HG02943 (cell line): ENCODE results near the gene UFSP2.
"Not testable (repeated sequence)": the region's sequence is repeated elsewhere in the genome, so short reads cannot be mapped to it uniquely, and the experiment has no call there.

Experiments used
- ATAC-seq: cut with Tn5 transposase; IDR thresholded peaks from one replicate; pipeline ENCODE4 v1.9.1; 2021; ENCODE audit warnings: mild to moderate bottlenecking, low read depth, moderate library complexity; ENCODE audit not compliant: unreplicated experiment

The UFSP2 gene

DNA sequence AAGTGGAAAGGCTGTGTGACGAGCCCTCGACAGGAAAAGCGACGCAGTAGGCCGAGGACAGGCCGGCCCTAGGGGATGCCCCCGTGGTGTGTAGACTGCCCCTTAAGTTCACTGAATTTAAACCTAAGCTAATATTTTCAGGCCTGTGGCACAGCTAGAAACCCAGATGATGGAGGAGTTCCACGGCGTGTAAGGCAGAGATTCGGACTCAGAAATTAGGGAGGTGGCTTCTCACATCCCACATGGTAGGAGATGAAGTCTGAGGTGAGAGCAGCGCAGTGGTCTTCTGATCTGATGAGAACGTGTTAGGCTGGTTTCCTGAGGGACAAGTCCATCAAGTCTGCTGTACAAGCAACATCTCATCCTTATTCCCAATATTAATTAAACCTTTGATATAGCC is 37.8 kb downstream of the UFSP2 start:
- no peak for ATAC-seq

DNA sequence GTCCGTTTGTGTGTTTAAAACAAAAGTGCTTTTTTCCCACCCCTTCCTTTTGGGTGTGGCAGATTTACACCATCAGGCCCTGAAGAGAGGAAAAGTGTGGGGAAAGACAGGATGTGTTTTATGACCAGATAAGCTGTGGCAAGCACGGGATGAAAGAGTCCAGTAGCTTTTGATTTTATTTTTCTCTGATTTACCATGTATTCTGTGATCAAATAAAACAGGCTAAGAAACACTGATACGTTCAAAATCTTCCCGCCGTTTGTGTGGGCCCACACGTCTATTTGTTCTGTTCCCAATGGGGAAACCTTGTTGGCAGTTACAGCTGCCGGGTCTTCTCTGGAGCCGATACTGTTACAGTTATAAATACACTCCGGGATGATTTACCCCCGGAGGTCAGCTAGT is 40.8 kb downstream of the UFSP2 start:
- no peak for ATAC-seq

DNA sequence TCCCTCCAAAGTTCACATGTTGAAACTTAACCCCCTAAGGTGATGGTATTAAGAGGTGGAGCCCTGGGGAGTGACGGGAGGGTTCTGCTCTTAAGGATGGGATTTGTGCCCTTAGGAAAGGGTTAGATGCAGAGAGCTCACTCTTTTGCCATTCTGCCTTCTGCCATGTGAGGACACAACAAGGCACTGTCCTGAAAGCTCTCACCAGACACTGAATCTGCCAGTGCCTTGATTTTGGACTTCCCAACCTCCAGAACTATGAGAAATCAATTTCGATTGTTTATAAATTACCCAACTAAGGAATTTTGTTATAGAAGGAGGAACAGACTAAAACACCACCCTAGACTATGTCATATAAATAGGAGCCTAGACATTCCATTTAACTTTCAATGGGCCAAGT is 41.7 kb downstream of the UFSP2 start:
- no peak for ATAC-seq

DNA sequence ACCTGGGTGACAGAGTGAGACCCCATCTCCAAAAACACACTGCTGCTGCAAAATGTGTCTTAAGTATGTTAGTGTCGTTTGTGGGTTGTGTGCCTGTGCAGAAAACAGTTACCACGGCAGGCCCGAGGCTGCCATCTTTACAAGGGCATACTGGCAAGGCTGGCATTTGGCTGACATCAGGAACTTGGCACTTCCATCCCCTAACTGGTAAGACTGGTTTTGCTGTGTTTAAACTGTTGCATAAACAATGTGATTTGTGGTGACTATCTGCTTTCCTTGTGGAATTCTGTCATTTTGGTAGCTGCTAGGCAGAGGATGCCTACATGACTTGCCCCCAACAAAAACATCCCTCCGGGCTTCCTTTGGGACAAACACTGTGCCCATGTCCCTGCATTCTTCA is 42.3 kb downstream of the UFSP2 start:
- no peak for ATAC-seq

DNA sequence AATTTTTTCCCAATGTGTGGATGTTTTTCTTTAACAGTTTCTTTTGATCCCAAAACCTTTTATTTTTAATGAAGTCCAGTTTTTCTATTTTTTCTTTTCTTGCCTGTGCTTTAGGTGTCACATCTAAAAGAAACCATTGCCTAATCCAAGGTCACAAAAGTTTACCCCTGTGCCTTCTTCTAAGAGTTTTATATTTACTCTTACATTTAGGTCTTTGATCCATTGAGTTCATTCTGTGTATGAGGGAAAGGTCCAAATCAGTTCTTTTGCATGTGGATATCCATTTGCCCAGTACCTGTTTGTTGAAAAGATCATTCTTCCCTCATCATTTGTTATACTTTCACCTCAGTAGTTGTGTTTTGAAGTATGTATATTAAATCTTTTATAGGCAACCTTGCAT is 43.0 kb downstream of the UFSP2 start:
- ATAC-seq: no peak

DNA sequence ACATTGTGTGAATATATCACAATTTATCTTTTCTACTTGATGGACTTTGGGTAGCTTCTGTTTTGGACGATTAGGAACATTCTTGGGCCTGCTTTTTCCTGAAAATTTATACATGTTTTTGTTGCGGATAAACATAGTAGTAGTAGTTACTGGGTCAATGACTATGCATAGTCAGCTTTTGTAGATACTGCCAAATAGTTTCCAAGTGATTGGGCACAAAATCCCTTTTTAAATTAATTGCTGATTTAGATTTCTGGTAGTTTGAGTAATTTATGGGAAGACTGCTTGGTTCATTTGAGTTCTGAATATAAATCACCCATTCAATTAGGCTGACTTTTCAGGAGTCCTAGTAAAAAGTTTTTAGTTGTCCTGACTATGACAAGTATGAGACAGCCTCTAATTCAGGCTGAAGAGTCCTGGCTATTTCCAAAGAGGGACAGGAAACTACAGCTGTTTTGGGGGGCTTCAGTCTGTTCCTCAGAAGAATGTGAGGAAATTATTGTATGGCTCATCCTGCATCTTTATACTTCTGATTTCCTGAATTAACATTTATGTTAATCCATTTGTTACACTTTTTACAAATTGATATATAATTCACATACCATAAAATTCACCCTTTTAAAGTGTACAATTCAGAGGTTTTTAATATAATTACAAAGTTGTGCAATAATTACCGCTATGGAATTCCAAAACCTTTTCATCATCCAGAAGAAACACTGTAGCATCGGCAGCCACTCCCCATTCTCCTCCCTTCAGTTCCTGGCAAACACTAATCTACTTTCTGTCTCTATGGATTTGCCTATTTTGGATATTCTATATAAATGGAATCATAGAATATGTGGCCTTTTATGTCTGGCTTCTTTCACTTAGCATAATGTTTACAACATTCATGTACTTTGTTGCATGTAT is 44.2 kb downstream of the UFSP2 start:
- no peak for ATAC-seq

DNA sequence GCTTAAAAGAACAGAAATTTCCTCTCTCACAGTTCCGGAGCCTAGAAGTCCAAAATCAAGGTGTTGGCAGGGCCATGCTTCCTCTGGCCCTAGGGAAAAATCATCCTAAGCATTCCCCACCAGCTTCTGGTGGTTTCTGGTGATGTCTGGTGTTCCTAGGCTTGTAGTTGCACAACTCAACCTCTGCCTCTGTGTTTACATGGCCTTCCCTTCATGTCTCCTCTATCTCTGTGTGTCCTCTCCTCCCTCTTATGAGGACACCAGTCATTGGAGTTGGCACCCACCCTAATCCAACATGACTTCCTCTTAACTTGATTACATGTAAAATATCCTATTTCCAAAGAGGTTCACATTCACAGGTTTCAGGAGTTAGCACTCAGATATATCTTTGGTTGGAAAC is 45.4 kb downstream of the UFSP2 start:
- no peak for ATAC-seq

DNA sequence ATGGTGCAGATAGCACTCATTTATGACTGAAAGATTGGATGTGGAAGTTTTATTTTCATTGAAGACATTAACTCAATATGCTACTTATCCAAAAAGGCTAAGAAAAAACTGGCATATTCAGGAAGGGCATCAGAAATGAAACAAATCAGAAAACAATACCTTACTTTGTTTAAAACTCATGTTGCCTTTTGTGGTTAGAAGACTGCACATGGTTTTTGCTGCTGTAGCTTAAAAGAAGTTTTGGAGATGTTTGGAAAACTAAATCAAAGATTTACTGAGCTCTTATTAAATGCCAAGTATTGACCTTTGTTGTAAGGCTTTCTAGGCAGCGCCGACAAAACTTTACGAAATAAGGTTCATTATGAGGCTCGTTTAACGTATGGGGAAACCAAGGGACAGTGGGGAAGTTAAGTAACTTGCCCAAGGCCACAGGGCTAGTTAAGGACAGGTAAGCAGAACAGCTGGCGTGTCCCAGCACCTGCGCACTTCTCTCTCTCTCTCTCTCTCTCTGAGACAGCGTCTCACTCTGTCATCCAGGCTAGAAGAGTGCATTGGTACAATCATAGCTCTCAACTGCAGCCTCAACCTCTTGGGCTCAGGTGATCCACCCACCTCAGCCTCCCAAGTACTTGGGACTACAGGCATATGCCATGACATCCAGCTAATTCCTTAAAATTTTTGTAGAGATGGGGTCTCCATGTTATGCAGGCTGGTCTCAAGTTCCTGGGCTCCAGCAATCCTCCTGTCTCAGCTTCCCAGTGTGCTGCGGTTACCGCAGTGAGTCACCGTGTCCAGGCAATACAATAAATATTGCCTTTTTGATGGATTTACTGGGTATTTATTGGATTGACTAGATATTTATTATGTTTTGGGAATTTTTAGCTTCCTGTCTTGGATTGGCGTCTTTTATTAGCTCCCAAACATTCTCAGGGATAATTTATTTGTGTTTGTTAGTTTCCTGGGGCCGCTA is 46.2 kb downstream of the UFSP2 start:
- ATAC-seq: no peak

DNA sequence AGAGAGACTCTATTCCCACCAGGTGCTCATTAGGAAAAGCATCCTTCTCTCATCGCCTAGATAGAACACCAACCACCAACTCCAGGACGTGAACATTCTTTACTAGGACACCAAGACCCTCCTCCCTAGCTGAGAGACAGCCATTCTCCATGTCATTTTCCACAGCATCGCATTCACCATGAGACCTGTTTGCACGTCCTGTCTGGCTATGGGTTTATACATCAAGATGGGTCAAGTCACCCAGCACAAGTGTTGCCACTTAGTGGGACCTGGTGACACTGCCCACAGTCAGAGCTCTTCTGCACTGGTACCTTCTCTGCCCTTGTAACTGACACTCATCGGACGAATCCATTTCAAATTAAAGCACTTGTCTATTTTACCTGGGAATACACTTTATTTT is 47.5 kb downstream of the UFSP2 start:
- ATAC-seq: no peak

DNA sequence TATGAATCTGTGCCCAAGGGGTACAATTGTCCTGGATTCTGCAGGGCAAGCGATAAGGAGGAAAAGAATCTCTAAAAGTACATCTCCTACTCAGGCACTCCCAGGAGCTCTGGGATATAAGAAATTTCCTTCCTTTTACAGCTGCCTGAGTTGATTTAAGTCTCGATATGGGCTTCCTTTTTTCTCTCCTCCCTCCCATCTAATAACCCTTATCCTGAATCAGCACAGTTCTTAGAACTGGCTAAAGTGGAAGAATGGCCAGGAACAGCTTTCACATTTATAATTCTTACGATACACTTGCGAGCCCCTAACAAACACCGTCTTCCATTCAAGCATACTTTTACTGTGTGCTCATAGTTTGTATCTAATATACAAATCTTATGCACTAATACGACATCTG is 51.2 kb downstream of the UFSP2 start:
- no peak for ATAC-seq

DNA sequence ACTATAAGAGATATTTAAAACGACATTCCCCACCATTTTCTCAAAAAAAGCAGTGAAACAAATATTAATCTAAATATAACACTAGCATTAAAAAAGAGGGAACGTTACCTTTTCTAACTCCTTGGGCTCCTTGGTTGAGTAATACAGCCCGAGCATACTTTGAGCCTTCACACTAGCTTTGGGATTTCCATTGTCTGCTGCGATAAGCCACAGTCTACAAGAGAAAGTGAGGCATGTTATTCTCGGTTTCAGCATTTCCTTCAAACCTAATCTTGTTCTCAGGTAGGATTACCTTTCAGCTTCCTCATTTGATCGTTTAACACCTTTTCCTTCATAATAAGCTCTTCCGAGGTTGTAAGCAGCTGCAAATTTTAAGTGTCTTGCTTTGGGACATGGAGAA is 51.7 kb downstream of the UFSP2 start:
- no peak for ATAC-seq

DNA sequence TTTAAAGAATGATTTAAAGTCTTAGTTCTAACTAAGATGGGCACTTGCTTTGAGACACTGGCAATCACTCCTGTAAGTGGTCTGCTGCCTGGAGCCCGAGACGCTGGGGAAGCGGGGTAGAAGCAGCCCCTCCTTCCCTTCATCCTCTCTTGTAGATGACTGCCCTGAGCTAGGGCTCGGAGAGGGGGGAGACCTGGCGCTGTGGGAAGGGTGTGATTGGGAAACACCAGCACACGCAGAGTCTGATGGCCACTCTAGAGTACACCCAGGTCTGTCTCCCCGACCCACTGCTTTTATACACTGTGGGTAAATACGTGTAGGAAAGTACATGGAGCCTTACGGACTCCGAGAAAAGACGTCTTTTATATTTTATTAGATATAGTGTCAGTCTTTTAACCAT is 54.1 kb downstream of the UFSP2 start:
- ATAC-seq: no peak

DNA sequence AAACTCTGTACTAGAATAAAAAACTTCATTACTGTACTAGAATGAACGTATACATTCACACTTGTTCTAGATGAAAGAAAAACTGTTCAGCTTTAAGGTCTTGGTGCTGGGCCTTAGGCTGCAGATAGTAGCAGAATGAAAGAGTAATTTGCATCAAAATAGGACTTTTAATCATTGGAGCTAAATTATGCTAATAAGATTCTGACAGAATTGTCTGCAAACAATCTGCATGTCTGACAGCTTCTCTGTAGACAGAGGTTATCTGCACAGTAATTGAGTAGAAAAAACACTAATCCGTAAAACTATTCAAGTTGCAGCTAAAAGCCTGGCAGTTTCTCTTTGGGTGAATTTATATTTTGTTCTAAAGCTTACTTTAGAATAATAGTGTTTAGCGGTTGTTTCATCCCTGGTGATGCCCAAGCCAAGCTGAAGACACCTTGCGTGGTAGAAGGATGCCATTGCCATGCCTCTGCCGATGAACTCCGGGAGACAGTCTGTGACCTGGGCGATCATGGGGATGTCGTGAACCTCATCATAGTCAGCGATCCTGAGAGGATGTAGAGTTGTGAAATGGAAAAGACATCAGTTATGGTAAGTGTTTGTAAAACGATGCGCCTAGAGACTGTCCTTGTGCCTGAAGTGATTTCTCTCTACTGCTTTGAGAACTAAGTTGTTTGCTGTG is 55.4 kb downstream of the UFSP2 start:
- no peak for ATAC-seq

DNA sequence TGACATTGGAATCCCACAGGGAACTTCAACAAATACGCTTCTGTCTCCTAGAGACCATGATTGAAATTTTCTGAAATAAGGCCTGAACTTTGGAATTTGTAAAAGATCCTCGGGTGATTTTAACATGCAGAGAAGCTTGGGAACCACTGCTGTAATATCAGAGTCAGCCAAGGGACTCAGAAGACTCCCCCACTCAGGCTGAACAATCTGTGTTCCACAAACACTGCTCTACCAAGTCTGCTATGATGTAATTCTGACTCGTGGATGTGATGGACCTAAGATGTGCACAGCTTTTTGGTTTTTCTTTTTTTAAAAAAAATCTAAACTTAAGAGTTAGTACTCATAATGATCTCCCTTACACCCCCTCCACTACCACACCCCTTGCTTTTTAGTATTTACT is 56.0 kb downstream of the UFSP2 start:
- no peak for ATAC-seq

DNA sequence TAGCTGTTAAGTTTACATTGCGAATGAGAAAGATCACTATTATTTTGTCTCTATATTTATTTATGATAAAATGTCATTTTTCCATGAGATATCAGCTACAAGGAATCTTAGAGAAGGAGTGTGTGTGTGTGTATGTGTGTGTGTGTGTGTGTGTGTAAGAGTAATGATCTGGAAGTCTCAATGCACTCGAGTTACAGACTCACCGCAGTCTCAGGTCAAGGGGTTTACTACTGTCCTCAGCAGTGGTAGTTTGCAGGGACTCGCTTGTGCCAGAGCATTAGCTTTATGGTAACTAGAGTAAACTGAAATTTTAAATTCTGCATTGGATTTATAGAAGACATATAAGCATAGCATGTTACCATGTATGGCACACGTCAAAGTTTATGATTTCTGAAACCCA is 60.9 kb downstream of the UFSP2 start:
- ATAC-seq: no peak

DNA sequence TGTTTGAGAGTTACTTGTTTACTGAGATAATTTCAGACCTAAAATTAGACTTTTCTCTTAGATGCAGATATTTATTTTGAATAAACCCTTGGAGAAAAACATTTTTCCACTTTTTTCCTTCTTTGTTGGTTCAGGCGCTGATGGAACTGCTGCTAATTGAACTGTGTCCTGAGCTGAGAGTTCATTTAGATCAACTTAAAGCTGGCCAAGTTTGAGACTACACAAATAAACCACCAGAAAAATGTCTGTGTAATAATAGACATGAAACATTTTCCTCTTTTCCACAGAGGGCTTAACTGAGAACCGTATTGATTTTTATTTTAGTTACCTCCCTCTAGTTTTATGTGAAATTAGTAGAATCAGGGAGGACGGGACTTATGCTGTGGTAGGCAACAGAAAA is 62.5 kb downstream of the UFSP2 start:
- ATAC-seq: no peak

DNA sequence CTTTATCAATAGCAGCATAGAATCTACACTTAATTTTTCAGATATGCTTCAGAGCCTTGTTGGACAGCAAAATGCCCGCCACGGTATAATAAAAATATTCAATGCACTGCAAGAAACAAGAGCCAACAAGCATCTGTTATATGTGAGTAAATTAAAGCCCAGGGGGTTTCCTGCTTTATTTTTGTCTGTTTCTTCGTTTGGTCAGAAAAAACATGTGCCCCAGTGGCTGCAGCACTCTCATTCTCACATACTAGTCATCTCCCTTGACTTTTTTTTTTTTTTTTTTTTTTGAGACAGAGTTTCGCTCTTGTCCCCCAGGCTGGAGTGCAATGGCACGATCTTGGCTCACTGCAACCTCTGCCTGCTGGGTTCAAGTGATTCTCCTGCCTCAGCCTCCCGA is 63.2 kb downstream of the UFSP2 start:
- ATAC-seq: not testable (repeated sequence)

DNA sequence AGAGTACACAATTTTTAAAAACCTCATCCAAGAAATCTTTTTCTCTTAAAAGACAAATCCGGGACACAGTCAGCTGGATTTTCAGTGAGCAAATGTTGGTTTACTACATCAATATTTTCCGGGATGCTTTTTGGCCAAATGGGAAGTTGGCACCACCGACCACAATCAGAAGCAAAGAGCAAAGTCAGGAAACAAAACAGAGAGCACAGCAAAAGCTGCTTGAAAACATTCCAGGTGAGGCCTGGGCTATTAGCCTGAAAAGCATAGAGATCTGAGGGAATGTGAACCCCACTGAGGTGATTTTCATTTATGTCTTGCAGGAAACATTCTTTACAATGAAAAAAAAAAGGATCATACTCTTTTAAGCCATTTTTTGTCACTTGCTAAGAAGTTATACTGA is 63.9 kb downstream of the UFSP2 start:
- no peak for ATAC-seq

DNA sequence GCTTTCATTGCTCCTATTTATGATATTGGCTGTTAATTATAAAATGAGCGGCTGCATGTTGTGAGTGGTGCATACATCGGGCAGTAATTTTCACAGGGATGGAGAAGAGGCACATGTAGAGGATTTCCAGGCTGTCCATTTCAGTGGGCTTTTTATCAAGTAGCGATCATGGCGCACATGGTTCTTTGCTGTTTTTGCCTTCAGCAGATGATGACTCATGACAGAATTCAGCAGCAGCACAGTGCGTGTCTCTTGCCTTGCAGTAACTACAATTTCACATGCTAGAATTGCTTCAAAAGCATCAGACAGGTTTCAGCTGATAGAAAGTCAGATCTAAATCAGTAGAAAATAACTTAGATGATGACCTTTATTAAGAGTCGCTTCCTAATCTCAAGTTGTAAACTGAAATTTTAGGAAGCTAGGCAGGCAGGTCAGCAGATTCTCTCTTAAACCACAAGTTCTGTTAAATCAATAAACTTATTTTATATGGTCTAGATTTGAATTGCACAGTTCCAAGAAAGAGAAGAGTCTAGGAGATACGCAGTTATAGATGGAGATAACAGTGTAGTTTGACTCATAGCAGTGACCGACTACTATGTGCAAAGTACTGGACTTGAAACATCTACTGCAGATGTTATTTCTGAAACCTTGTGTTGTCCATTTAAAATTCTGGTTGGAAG is 65.9 kb downstream of the UFSP2 start:
- ATAC-seq: no peak

DNA sequence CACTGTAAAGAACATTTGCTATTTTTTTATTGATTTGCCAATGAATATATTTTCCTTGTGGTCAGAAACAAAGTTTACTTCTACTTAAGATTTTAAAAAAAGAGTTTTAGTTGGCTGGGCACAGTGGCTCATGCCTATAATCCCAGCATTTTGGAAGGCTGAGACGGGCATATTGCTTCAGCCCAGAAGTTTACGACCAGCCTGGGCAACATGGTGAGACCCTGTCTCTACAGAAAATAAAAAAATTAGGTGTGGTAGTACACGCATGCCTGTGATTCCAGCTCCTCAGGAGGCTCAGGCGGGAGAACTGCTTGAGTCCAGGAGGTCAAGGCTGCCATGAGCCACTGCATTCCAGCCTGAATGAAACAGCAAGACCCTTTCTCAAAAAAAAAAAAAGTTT is 66.8 kb downstream of the UFSP2 start:
- no peak for ATAC-seq
